DMS114 treated with DMSO at 0.1 percent for 48 hours (cell line): ENCODE data around the gene NECAP2.
"Not testable (repeated sequence)": the region's sequence is repeated elsewhere in the genome, so short reads cannot be mapped to it uniquely, and the experiment has no call there.

Experiments
- DNase-seq: peaks from one replicate; lab custom pipeline; 2025; ENCODE audit not compliant: unreplicated experiment; lab: John Stamatoyannopoulos, UW

Gene NECAP2

DNA sequence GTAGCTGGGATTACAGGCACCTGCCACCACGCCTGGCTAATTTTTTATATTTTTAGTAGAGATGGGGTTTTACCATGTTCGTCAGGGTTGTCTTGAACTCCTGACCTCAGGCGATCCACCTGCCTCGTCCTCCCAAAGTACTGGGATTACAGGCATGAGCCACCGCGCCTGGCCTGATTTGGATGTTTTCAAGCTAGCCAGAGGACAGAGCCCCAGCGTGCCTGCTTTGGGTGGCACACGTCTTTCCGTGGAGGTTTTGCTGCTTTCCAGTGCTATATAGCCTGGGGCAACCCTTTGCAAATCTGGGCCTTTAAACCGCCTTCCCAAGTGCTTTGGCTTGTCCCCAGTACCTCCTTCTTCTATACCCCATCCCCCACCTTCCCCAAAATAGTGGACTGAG is 15.6 kb downstream of the NECAP2 start:
- DNase-seq: not testable (repeated sequence)

DNA sequence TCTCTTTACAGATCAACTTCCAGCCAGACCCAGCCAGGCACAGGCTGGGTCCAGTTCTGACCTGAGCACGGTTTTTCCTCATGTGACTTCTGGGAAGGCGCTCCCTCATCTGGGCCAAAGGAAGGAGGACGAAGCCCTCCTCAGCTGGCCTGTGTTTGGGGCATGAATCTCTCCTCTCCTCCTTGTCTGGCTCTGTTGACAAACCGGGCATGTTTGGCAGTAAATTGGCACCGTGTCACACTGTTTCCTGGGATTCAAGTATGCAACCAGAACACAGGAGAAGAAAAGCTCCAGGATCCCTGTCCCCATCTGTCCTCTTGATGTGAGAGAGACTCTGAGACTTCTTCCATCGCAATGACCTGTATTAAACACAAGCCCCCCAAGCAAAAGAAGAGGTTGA is 18.3 kb downstream of the NECAP2 start:
- DNase-seq: no peak

DNA sequence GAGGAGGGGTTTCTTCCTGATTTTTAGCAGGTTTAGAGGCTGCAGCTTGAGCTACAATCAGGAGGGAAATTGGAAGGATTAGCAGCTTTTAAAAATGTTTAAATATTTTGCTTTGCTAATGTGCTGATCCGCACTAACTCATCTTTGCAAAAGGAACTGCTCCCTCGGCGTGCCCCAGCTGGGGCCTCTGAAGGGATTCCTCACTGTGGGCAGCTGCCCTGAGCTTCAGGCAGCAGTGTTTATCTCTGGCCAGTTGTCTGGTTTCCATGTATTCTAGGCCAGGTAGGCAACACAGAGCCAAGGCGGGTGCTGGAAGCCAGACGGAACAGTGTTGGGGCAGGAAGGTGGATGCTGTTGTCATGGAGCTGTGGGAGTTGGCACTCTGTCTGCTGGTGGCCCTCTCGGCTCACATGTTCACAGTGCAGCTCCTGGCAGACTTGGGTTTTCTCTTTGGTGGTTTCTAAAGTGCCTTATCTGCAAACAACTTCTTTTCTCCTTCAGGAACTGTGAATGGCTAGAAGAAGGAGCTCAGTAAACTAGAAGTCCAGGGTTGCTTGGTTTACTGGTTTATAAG is 18.9 kb downstream of the NECAP2 start:
- DNase-seq: no peak

DNA sequence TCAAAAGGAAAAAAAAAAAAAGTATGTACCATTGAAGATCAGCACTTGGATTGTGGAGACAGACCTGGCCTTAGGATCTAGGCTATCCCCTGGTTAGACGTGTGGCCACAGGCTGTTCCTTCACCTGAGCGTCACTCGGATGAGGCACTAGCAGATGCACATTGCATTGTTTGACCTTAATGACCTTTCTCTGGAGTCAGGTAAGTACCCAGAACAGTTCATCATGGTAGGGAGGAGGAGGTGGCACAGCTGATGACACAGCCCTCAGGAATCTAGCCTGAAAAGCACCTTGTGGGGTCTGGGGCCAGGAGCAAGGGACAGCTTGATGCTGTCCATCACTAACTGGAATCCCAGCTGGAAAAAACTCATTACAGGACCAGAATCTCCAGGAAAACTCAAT is 21.2 kb downstream of the NECAP2 start:
- DNase-seq: no peak

DNA sequence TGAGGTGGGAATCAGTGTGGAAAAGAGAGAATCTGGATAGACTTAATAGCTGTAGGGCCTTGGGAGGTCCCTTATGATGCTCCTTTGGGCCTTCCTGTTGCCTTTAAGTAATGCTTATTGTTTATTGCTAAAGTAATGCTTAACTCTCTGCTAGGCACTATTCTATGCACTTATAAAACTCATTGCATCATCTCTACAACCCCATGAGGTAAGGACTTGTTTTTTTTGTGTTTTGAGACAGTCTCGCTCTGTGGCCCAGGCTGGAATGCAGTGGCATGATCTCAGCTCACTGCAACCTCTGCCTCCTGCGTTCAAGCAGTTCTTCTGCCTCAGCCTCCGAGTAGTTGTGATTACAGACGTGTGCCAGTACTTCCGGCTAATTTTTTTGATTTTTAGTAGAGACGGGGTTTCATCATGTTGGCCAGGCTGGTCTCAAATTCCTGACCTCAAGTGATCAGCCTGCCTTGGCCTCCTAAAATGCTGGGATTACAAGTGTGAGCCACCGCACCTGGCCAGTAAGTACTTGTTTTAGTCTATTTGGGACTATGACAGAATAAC is 22.3 kb downstream of the NECAP2 start:
- no peak for DNase-seq

DNA sequence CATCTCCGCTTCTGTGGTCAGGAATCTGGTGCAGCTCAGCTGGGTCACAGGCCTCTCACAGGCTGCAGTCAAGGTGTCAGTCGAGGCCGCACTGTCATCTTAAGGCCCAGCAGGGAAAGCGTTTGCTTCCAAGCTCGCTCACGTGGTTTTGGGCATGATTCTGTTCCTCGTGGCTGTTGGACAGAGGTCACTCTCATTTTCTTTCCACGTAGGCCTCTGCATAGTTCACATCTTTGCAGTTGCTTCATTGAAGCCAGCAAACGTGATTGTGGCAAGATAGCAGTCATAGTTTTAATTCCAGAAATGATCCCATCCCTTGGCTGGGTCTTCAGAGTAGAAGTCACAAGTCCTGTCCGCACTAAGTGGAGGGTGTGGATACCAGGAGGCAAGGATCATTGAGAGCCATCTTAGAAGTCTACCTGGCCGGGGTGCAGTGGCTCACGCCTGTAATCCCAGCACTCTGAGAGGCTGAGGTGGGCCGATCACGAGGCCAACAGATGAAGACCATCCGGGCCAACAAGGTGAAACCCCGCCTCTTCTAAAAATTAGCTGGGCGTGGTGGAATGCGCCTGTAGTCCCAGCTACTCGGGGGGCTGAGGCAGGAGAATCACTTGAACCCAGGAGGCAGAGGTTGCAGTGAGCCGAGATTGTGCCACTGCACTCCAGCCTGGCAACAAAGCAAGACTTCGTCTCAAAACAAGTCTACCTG is 24.5 kb downstream of the NECAP2 start:
- no peak for DNase-seq

DNA sequence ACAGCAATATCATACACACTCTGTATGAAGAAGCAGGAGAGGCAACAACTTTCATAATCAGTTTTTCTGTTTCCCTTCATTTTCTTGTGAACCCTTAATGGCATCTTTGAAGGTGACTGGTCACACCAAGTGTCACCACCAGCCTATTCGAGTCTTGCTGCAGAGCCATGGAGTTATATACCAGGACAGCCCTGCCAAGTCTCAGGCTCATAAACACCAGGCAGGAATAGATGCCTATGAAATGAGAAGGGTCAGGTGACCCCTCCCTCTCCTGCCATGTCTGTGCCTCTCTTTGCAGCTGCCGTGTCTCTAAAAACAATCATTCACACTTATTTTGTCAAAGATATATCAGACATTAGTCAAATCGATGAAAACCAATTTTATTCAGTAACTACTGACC is 28.0 kb downstream of the NECAP2 start:
- DNase-seq: no peak

DNA sequence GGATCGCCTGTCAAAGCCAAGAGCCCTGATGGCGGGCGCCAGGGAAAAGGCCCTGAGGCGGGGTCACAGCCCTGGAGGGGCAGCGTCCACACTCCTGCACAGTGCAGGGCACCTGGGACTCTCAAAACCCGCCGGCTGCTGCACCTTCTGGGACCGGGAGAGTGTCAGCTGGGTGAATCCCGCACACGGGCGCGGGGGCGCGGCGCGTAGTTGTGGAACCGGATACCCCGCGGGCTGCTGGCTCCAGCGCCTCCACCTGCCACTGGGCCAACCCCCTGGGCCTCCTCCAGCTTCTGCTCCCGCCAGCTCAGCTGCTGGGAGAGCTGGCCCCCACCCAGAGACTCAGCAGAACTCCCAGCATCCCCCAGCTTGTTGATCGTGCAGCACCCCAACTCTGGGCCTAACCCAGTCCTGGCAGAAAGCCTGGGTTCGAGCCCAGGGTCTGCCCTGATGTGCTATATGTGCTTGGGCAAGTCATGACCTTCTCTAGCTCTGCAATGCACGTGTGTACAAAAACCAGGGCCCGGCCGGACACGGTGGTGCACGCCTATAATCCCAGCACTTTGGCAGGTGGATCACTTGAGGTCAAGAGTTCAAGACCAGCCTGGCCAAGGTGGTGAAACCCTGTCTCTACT is 33.8 kb downstream of the NECAP2 start:
- no peak for DNase-seq

DNA sequence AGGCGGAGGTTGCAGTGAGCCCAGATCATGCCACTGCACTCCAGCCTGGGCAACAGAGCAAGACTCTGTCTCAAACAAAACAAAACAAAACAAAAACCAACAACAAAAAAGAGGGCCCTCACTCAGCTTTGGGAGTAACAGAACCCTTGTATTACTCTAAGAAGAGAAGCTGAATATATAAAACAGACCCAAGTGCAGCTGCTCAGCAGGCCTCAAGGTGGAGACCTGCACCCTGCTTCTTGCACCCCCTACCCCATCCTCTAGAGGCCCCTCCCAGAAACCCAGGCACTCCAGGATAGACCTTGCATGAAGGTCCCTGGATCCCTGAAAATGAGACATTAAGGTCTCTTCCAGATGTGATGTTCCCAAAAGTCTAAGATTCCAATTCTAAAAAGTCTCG is 34.4 kb downstream of the NECAP2 start:
- peak; percentile 5 for DNase-seq

DNA sequence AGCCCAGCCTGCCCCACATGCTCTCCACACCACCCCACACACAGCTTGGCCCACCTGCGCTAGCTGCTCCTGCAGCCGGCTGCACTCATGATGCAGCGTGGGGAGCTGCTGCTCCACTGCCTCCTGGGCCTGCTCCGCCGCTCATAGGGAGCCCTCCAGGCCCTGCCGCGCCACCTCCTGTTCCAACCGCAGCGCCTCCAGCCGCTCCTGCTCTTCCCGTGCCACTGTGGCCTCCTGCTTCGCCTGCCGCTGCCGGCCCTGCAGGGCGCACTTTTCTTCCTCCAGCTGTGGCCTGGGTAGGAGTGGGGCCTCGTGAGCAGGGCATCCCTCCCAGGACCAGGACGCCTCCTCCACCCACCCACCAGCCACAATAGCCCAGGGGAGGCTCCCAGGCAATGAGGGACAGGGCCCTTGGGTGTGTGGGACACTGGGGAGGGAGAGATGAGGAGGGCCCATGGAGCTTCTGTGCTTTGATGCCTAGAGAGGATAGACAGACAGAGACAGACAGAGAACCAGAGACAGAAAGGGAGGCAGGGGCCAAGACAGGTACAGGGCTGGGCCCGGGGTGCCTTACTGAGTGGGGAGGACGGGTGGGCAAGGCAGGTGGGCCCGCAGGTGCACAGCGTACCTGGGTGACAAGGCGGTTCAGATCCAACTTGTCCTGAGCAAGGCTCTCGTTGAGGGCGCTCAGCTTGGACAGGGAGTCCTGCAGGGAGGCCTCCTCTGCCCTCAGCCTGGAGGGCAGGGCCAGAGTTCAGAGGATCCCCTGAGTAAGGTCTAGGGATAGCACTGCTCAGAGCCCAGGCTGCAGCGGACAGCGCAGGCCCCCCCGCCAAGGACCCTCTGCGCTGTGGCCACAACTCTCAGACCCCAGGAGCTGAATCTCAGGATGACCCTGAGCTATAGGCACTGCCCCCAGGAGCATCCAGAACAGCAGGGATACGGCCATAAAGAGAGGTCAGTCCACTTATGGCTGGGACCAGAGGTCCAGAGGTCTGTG is 35.5 kb downstream of the NECAP2 start:
- DNase-seq: not testable (repeated sequence)

DNA sequence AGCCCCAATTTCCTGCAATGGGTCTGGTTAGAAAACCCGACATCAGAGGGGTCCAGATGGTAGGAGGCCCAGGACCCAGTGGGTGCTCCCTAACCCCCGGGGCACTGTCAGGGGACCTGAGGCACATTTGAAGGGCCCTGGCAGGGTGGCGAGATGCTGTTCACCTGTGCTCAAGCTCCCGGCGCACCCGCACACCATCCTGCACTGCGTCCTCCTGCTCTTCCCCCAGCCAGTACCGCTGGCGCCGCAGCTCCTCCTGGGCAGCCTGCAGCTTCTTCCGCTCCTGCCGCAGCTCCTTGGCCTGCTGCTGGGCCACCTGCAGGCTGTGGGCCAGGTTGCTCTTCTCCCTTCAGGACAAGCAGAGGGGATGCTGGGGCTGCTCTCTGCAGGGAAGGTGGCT is 37.6 kb downstream of the NECAP2 start:
- DNase-seq: no peak

DNA sequence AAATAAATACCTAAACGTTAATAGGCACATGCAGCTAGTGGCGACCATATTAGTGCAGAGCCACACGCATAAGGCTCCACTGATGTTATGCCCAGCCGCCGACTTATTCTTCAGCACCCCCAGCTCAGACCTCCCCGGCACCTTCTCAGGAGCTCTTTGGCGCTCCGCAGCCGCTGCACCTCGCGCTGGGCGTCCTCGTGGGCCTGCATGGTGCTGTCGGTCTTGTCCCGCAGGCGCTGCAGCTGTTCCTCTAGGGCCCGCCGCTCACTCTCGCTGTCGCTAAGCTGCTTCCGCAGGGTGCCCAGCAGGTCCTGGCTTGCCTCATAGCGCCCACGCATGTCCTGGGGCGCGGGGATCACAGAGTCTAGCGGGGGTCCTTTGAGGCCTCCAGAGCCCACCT is 42.6 kb downstream of the NECAP2 start:
- not testable (repeated sequence) for DNase-seq

DNA sequence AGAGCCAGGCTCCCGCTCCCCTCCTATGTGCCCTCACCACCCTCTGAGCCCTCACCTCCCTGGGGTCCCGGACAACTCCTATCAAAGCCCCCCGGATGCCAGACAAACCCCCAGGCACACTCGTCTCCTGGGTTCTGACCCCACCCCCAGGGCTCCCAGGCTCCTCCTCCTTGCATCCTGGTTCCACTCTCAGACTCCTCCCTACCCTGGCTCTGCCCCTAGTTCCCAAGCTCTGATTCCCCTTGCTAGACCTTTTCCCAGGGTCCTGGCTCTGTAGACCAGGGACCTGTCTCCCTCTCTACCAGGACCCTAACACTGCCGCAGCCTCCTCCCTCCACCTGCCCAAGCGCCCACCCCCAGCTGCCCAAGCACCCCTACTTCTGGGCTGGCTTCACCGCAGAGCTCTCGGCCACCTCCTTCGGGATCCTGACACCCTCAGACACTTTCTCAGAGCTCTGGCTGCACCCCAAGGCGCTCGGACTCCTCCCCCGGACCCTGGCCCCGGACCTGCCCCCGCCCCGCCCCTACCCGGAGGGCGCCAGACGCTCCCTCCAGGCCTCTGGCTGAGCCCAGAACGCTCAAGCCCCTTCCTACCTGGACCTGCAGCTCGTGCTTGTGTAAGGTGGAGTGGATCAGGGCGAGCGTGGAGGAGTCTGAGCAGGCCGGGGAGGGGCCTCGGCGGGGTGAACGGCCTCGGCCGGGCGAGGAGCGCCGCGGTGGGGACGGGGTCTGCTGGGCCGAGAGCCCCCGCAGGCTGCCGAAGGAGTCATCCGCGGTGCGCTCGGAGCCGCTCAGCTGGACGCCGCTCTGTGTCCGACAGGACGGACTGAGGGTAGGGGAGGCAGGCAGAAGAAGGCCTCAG is 43.3 kb downstream of the NECAP2 start:
- DNase-seq: not testable (repeated sequence)

DNA sequence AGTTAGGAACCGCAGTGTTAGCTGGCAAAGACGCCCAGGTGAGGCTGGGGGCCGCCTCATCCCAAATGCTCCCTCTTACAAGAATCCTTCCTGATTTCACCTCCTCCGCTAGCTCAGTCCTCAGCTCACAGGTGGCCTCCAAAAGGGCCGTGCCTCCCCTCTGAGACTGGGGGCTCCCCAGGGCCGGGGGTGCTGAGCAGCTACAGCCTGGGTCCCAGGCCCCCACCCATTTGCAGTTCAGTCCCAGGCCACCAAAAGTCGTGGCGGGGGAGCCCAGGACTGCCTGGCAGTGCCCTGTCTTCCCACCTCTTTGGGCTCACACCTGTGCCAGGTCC is 43.9 kb downstream of the NECAP2 start:
- no peak for DNase-seq

DNA sequence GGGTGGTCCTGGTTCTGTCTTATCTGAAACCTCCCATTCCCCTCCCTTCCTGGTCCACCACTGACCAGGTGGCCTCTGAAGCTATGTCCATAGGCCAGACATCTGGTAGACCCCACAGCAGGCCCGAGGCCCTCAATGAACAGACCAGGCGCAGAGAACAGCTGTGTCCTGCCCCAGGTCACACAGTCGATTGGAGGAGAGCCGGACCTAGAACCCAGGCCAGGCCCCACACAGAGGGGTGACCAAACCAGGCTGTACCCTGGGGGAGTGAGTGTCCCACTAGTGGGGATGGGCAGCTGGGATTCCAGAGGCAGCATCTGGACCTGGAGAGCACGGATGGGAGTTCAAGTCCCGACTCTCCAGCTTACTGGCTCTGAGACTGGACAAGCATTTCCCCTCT is 44.4 kb downstream of the NECAP2 start:
- DNase-seq: no peak

DNA sequence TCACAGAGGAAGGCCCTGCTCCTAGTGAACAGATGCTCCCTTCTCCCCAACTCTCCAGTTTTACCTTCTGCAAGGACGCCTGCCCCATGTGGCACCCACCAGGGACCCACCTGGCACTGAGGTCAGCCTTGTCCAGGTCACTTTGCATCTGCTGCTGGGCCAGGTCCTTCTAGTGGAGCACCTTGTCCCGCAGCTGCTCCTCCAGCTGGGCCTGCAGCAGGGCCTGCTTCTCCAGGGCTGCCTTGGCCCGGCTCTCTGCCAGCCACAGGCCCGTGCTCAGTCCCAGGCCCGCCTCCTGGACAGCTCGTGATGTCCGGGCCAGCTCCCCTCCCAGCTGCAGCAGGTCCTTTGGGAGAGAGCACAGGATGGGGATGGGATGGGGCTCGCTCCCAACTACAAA is 45.8 kb downstream of the NECAP2 start:
- not testable (repeated sequence) for DNase-seq

DNA sequence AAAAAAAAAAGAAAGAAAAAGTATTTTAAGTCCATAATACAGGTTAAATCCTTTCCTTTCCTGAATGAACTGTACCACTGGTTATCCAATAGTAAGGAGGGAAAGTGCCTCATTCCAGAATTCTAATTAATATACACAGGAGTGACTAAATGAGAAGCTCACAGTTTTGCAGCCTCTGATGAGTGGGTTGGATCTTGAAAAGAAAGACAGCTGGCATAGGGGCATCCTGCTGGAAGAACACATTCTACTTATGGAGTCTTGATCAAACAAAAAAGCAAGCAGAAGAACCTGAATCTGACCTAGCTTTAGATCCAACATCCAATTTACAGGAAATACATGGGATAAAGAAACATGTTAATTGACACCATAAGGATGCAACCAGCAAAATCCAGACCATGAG is 46.5 kb downstream of the NECAP2 start:
- not testable (repeated sequence) for DNase-seq

DNA sequence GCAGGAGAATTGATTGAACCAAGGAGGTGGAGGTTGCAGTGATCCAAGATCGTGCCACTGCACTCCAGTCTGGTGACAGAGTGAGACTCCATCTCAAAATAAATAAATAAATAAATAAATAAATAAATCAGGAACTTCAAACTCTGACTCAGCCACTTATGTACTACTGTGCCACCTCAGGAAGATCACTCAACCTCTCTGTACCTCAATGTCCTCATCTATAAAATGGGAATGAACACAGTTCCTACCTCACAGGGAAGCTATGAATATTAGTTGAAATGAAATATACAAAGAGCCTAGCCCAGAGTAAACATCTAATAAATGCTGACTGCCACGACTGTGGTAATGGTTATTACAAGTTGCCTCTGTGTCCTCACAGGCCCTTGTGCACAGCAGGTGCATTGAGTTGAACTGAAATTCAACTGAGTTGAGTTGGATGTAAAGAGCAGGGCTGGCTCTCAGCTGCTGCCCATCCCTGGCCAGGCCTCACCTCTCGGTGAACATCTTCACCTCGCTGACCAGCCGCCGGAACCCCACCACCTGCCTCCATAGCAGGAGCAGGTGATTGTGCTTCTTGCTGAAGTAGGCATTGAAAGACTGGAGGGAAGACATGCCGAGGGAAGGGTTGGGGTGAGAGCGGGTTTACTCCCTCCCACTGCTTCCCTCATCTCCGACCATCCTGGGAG is 48.8 kb downstream of the NECAP2 start:
- not testable (repeated sequence) for DNase-seq

DNA sequence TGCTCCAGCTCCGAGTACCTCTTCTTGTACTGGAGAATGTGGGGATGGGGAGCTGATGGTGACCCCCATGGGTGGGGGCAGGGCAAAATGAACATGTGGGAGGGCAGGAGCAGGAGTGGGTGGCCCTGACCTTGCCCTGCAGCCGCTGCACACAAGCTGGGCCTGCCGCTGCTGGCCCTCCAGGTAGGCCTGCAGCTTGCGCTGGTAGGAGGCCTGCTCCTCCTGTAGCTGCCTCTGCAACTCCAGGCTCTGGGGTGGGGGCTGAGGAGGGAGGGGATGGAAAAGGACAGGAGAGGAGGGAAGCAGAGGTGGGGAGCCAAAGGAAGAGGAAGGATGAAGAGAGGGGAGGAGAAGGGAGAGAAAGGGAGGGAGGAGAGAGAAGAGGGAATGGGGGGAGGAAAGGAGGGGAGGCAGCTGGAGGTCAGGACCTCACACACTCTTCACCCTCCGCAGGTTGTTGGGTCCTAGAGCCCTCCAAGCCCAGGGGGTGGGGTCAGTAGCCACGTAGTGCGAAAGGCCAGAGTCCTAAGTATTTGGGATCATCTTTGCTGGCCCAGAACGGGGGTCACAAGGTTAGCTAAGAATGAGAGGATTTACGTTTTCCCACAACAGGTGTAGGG is 50.6 kb downstream of the NECAP2 start:
- no peak for DNase-seq
